ENCODE measurements around the gene PPIL6.

The PPIL6 gene

DNA sequence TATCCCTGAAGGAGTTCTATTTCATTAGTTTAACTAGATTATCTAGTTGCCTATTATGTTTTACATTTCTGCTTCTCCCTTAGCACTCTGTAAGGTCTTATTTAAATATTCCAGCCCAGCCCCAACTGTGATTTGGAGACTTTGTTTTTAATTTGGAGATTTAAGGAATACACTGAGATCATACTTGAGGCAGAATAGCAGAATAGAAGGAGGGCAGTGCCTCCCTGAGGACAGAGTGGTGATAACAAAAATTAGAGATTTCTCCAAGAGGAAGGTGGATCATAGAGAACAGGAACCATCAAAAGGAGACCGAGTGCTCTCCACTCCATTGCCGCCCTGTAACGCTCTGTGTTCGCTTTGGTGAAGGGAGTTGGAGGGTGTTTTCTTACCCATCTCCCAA, 43.4 kb downstream of the PPIL6 start:
- DNase-seq (ENCODE audit: low read depth in 3 of 3, low spot score in 1 of 3), result no peak

DNA sequence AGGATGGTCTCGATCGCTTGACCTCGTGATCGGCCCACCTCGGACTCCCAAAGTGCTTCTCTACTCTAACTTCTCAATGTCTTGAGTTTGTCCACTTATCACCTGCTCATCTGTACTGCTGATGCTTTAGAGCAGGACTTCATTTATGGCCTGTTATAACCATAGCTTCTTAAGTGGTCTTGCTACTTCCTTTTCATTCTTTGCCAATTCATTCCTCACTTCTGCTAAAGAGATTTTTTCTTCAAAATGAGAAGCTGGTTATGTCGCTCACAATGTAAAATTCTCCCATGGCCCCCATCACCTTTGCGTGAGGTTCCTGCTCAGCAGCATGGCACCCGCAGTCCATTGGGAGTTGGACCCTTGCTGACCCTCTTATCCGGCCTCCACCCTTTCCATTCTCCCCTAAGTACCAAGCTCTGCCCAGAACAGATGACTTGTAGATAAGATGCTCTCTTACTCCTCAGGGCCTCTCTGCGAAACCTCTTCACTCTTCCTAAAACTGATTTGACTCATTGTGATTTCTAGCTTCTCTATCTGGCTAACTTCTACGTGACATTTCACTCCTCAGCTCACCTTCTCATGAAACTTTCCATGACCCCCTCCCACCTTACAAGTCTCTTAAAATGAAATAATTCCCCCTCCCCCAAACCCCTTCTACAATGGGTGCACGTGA, 44.2 kb downstream of the PPIL6 start:
- DNase-seq (ENCODE audit: low read depth in 3 of 3, low spot score in 1 of 3), result no peak

DNA sequence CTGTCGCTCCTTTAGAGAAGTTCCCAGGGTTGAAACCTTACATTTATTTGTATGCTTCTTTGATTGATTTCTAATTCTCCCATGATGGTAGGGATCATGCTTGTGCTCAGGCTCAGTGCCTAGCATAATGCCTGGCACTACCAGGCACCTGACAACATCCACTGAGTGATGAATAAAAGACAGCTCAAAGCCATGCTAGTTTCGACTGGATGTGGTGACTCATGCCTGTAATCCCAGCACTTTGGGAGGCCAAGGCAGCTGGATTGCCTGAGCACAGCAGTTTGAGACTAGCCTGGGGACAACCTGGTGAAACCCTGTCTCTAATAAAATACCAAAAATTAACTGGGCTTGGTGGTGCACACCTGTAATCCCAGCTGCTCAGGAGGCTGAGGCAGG, 46.5 kb downstream of the PPIL6 start:
- no peak for DNase-seq (ENCODE audit: low read depth in 3 of 3, low spot score in 1 of 3)

GRCh38 chr6:109393157-109393885, 47.1 kb downstream of the PPIL6 start:
- DNase-seq (ENCODE audit: low read depth in 3 of 3, low spot score in 1 of 3), result no peak

DNA sequence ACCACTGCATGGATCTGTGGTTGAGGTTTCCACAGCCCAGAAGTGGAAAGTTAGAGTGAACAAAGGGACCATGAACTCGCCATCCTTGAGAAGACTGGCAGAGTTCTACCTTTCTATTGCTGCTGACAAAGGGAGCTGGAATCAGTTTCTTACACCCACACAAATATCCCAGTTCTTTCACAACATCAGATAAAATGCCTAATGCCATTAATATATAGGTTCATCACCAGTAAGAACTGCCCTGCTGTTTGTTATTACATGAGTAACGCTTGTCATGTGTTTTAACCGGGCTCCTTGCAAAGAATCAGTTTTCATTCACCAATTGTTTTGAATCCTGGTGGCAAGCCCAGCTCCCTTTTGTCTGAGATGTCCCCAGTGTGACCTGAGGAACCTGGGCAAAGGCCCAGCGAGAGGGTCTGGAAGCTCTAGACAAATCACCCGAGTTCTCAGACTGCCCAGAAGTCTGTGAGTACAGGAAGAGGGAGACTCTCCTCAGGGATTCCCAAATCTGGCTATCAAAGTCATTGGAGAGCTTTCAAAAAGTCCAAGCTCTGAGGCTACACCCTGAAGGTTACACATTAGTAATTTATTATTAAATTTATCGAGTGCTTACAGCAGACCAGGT, 50.7 kb downstream of the PPIL6 start:
- DNase-seq (ENCODE audit: low read depth in 3 of 3, low spot score in 1 of 3), result no peak

GRCh38 chr6:109388265-109388664, 52.2 kb downstream of the PPIL6 start:
- DNase-seq (ENCODE audit: low read depth in 3 of 3, low spot score in 1 of 3), result no peak

DNA sequence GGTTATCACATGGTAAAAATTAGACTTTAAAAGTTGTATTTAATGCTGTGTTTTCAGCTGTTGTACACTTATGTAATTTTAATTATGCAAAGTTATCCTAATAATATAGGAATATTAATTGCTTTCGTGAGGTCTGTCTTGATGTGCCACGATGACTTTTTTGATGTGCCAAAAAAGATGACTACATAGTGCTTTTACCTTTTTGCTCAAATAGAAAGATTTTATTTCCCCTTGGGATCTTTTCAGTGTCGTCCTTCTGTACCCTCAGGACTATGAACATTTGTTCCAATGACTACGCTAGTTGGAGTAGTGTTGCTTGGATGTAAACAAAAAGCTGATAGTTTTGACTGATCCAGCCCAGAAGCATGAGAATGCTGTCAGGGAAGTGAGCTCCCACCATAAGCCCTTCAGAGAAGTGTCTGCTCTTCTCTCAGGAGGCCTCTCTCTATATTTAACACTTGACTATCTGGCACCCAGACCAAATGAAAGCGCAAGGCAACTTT, 56.9 kb downstream of the PPIL6 start:
- no peak for DNase-seq (ENCODE audit: low read depth in 3 of 3, low spot score in 1 of 3)

GRCh38 chr6:109382576-109383437, 57.6 kb downstream of the PPIL6 start:
- peak; percentile 54 to 79 (median 77) for DNase-seq (ENCODE audit: low read depth in 3 of 3, low spot score in 1 of 3)

DNA sequence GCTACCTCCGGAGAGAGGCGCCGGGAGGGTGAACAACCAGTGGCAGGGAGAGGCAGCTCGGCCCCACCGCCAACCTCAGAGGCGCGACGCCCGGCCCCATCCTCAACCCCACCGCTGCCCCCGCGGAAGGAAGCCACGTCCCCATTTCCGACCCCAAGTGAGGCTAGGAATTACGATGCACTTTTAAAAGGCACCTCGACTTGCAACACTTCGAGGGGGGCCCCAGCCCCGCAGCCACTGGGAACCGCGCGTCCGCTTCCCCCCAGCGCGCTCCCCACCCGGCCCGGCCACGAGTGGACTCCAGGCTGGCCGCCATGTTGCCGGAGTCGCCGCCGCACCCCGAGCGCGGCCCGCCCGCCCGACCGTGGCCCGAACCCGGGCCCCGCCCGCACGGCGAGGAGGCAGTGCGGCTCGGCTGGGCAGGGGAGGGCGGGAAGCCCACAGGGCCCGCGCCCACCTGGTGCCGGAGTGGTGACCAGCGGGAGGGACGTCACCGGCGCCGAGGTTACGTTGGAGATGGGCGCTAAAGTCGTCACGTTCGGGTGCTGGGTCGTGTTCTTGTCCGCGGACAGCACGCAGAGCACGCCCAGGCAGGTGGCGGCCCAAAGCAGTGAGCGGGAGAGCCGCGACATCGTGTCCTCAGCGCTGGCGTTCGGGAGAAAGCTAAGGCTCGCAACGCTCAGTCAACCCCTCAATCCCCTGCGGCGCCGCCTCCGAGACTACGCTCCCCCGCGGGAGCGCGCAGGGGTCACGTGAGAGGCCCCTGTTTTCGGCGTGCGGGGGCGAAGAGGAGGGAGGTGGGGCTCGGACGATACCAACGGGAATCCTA, 58.5 kb downstream of the PPIL6 start, which contains the start of gene CD164:
Gene CD164 (minus strand): TSS at position 721 of the 829 bp plus-strand sequence. CDS start 89 bp downstream, at position 632.
- peak; percentile 83 to 92 (median 89) for DNase-seq (ENCODE audit: low read depth in 3 of 3, low spot score in 1 of 3)

DNA sequence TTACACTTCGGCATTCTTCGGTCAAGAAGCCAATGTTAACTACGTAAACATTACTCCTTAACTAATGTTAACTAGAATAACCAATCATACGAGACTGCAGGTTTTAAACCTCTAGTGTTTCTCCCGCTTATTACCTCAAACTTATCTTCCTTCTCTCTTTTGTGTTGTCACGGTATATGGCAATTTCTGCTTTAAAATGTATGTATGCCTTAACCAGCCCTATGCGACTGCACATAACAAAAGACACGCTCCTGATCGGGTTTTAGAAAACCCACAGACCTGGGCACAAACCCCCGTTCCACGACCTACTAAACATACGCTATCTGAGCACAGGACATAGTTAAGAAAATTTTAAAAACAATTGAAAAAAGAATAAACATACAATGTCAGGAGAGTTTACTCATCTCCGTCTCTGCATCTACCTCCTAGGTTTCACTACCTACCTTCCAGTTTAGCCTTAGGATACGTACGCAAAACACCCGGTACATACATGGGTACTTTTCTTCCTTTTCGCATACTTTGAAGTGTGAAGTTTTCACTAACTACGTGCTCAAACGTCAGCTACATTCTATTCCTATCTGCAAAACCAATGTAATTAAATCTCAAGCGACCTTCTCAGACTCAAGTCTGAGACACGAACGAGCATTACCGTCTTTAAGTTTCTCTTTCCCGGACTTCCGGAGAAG, 59.2 kb downstream of the PPIL6 start:
- DNase-seq (ENCODE audit: low read depth in 3 of 3, low spot score in 1 of 3), result no peak

DNA sequence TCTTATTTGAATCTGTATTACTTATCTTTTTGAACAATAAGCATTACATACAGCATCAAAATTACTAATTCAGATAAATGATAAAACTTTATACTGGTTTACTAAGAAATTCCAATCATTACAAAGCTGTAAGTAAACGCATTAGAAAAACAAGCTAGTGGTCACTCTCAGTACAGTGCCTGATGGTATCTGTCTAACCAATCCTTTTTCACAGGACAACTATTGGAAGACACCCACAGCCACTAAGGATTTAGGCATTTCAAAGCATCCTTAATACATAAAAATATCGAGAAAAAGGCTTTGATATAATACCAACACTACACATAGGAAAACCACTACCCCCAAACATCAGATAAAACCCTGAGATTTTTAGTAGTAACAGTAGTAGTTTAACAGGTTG, 60.7 kb downstream of the PPIL6 start:
- no peak for DNase-seq (ENCODE audit: low read depth in 3 of 3, low spot score in 1 of 3)

GRCh38 chr6:109377717-109378116, 62.7 kb downstream of the PPIL6 start:
- no peak for DNase-seq (ENCODE audit: low read depth in 3 of 3, low spot score in 1 of 3)

- DNase-seq (ENCODE audit: low read depth in 3 of 3, low spot score in 1 of 3), result no peak
Observed at GRCh38 chr6:109374326-109374892, 66.0 kb downstream of the PPIL6 start.

DNA sequence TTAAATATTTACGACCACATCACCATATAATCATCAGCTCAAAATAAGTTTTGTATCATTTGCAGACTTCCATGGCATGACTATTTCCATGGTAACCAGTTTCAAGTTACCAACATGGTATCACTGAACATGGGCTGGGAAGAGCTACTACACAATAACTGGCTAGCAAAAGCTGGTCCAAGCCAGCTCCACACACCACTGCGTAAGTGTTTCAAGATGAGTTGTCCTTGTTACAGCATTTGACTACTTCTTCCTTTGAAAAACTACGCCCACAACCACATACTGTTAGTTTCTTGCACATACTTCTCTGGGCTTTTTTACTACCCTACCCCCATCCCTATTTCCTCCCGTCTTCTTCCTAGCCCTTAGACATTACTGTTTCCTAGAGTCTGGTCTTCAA, 66.7 kb downstream of the PPIL6 start:
- DNase-seq (ENCODE audit: low read depth in 3 of 3, low spot score in 1 of 3), result no peak

- DNase-seq (ENCODE audit: low read depth in 3 of 3, low spot score in 1 of 3), result no peak
Observed at GRCh38 chr6:109373331-109373730, 67.1 kb downstream of the PPIL6 start.

- DNase-seq (ENCODE audit: low read depth in 3 of 3, low spot score in 1 of 3), result no peak
Observed at GRCh38 chr6:109372130-109372529, 68.3 kb downstream of the PPIL6 start.

GRCh38 chr6:109370792-109371191, 69.6 kb downstream of the PPIL6 start:
- no peak for DNase-seq (ENCODE audit: low read depth in 3 of 3, low spot score in 1 of 3)

DNA sequence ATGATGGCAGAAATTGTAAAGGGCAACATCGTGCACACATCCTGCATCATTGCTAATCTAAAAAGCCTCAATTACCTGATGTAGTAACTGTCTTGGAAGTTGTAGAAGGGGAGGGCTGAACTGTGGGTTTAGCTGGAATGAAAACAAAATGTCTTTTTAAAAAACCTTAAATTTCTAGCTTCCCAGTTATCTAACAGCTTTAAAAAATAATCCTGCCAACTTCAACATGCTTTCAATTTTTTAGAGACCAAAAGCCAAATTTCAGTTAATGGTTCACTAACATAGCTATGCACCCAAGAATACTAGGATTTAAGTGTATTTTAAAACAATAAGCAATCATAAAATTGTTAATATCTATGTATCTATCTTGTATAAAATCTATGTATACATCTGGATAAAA, 70.1 kb downstream of the PPIL6 start:
- DNase-seq (ENCODE audit: low read depth in 3 of 3, low spot score in 1 of 3), result no peak

GRCh38 chr6:109369728-109370127, 70.7 kb downstream of the PPIL6 start:
- DNase-seq (ENCODE audit: low read depth in 3 of 3, low spot score in 1 of 3), result no peak

All from stimulated activated CD4-positive, alpha-beta T cell treated with anti-CD3 and anti-CD28 coated beads, TNF-alpha, amount 100 ng/mL, for 1 hour (primary cell).